HL-60 (cell line): ENCODE data around the gene MPRIP.

Experiments used
- DNase-seq, 2 experiments: peaks; one replicate each; pipeline ENCODE4 v3.0.0-alpha.2; 2010 to 2020; ENCODE audit warnings: low read depth in 1 of 2, low spot score in 1 of 2
- H3K27ac ChIP-seq: fragments of 250-450 bp; sonication (Bioruptor Pico); replicated peaks from 2 replicates; pipeline ENCODE4 v1.5.1; 2020; ENCODE audit warnings: mild to moderate bottlenecking, moderate library complexity
- H3K27me3 ChIP-seq: fragments of 250-450 bp; sonication (Bioruptor Pico); 2 replicates; pipeline ENCODE4 v1.5.1; 2021; ENCODE audit warnings: mild to moderate bottlenecking, moderate library complexity; ENCODE audit not compliant: insufficient read depth, poor library complexity, severe bottlenecking
- H3K4me3 ChIP-seq: replicated peaks from 2 replicates; pipeline ENCODE4 v1.5.1; 2011; ENCODE audit warnings: mild to moderate bottlenecking, control low read depth, low read length; ENCODE audit not compliant: insufficient read depth
- CTCF ChIP-seq: IDR thresholded peaks from one replicate; pipeline ENCODE4 v1.5.1; 2011; ENCODE audit warnings: low read length, control low read depth, inconsistent platforms; ENCODE audit not compliant: insufficient read depth
- GABPA ChIP-seq: IDR thresholded peaks from 2 replicates; pipeline ENCODE4 v1.6.1; 2012; ENCODE audit warnings: low read depth
- POLR2AphosphoS5 ChIP-seq: IDR thresholded peaks from 2 replicates; pipeline ENCODE4 v1.6.1; 2012; ENCODE audit warnings: low read depth
- SPI1 ChIP-seq: IDR thresholded peaks from 2 replicates; pipeline ENCODE4 v1.6.1; 2012; ENCODE audit warnings: low read depth, mild to moderate bottlenecking, borderline replicate concordance
- TF ChIP-seq, protein P1 (sequence below): IDR thresholded peaks from 2 replicates; pipeline ENCODE4 v1.6.1; 2012; ENCODE audit warnings: low read depth; ENCODE audit not compliant: insufficient replicate concordance

MPRIP gene

DNA sequence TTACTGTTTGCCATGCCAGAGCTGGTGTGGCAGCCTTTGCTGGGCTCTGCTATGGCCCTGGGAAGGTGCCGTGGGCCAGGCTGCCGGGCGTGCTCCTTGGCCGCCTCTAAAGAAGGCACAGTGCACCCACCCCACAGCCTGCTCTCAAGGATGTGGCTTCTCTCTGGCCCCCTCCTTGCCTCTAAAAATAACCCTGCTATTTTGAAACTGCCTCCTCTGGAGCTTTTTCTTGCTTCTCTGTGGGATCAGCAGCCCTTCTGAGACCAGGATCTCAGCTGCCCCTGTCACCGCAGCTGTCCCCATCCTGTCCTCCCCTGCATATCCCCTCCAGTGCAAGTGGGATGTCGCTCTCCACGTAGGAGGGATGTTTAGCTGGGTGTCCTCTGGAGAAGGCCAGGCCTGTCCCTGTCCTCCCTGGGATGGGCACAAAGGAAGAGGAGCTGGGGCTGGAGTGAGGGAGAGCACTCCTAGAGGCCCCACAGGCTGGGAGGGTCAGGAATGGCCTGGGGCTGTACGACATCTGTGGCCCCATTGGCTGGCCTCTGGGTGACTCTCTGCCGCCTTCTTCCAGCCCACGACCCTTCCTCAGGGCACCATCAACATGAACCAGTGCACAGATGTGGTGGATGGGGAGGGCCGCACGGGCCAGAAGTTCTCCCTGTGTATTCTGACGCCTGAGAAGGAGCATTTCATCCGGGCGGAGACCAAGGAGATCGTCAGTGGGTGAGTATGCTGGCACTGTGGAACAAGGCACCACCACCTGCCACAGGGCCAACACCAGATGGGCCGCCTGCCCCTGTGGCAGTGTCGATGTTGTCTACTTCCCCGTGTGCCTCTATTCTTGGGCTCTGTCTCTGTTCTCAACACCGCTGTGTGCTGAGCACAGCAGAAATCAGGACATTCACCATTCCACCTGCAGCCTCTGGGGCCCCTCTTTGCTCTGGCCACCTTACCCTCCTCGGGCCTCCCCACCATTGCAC lies 84.2 kb downstream of the MPRIP start:
- no peak for DNase-seq
- TF ChIP-seq POLR2AphosphoS5: no peak
- TF ChIP-seq GABPA: no peak
- no peak for TF ChIP-seq CTCF
- Histone ChIP-seq H3K27me3 (no peaks in the 10 kb centered on the region), H3K4me3 (no peak overlapping the region), H3K27ac (no peak overlapping the region)

GRCh38 chr17:17127156-17127555 lies 84.9 kb downstream of the MPRIP start:
- Histone ChIP-seq H3K4me3 (no peak overlapping the region), H3K27ac (no peak overlapping the region), H3K27me3 (no peaks in the 10 kb centered on the region)
- TF ChIP-seq CTCF (no peak), GABPA (no peak), POLR2AphosphoS5 (no peak), SPI1 (no peak)
- TF ChIP-seq, protein P1, sequence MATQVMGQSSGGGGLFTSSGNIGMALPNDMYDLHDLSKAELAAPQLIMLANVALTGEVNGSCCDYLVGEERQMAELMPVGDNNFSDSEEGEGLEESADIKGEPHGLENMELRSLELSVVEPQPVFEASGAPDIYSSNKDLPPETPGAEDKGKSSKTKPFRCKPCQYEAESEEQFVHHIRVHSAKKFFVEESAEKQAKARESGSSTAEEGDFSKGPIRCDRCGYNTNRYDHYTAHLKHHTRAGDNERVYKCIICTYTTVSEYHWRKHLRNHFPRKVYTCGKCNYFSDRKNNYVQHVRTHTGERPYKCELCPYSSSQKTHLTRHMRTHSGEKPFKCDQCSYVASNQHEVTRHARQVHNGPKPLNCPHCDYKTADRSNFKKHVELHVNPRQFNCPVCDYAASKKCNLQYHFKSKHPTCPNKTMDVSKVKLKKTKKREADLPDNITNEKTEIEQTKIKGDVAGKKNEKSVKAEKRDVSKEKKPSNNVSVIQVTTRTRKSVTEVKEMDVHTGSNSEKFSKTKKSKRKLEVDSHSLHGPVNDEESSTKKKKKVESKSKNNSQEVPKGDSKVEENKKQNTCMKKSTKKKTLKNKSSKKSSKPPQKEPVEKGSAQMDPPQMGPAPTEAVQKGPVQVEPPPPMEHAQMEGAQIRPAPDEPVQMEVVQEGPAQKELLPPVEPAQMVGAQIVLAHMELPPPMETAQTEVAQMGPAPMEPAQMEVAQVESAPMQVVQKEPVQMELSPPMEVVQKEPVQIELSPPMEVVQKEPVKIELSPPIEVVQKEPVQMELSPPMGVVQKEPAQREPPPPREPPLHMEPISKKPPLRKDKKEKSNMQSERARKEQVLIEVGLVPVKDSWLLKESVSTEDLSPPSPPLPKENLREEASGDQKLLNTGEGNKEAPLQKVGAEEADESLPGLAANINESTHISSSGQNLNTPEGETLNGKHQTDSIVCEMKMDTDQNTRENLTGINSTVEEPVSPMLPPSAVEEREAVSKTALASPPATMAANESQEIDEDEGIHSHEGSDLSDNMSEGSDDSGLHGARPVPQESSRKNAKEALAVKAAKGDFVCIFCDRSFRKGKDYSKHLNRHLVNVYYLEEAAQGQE: no peak
- no peak for DNase-seq

- H3K4me3 ChIP-seq: no peak overlapping the region
- TF ChIP-seq POLR2AphosphoS5: no peak
- TF ChIP-seq GABPA: no peak
- no peak for TF ChIP-seq CTCF
- no peaks in the 10 kb centered on the region for H3K27me3 ChIP-seq
These were observed 85.6 kb downstream of the MPRIP start for GRCh38 chr17:17127730-17128291.

GRCh38 chr17:17128476-17129075 lies 86.3 kb downstream of the MPRIP start:
- H3K27ac ChIP-seq: no peak overlapping the region
- H3K27me3 ChIP-seq: no peaks in the 10 kb centered on the region
- no peak for DNase-seq
- H3K4me3 ChIP-seq: no peak overlapping the region
- TF ChIP-seq POLR2AphosphoS5 (no peak), SPI1 (no peak), GABPA (no peak), CTCF (no peak)
- TF ChIP-seq, protein P1: no peak

More at GRCh38 chr17:17127730-17128291, 85.6 kb downstream of the MPRIP start:
- H3K27ac ChIP-seq: no peak overlapping the region
- DNase-seq: no peak
